Dedifferentiated amniotic fluid mesenchymal stem cell (primary cell): ENCODE measurements around the gene SELE.
"Not testable (repeated sequence)": the region's sequence is repeated elsewhere in the genome, so short reads cannot be mapped to it uniquely, and the experiment has no call there.

ENCODE experiments used
- DNase-seq: peaks from one replicate; pipeline ENCODE4 v3.0.0-alpha.2; 2016; ENCODE audit errors: extremely low spot score

Gene SELE

GRCh38 chr1:169683661-169684060 lies 50.2 kb downstream of the SELE start:
- DNase-seq: no peak

- DNase-seq: not testable (repeated sequence)
Observed at GRCh38 chr1:169683168-169683567, 50.7 kb downstream of the SELE start.

GRCh38 chr1:169682071-169682470 lies 51.8 kb downstream of the SELE start:
- DNase-seq: no peak

- DNase-seq: no peak
Observed at GRCh38 chr1:169681140-169681539, 52.7 kb downstream of the SELE start.

- no peak for DNase-seq
Observed at GRCh38 chr1:169680377-169681019, 53.4 kb downstream of the SELE start.

GRCh38 chr1:169679692-169680091 lies 54.2 kb downstream of the SELE start:
- DNase-seq: no peak

- DNase-seq: no peak
Observed at GRCh38 chr1:169676001-169676400, 57.9 kb downstream of the SELE start.
